HepG2 (cell line): Measurements from ENCODE around the gene SCFD2. TPM values are rescaled to one million over a fixed set of nuclear protein-coding genes. Genes with fewer than 3 reads are reported as not detected.
A peak's percentile ranks its signal among the peaks of the same experiment; 100 is the strongest.

Experiments
- ELF3 ChIP-seq: IDR thresholded peaks from 2 replicates; pipeline ENCODE4 v1.6.1; 2016; ENCODE audit warnings: missing genetic modification reagents, missing compliant biosample characterization
- ETV5 ChIP-seq: IDR thresholded peaks from 2 replicates; pipeline ENCODE4 v1.6.1; 2018; ENCODE audit warnings: missing biosample characterization, missing genetic modification reagents, inconsistent platforms, borderline replicate concordance
- FOXK1 ChIP-seq: sonication (generic); formaldehyde crosslinking; IDR thresholded peaks from 2 replicates; pipeline ENCODE4 v1.4.0; 2020; ENCODE audit warnings: low read depth, missing genetic modification reagents, borderline replicate concordance
- FOXO1 ChIP-seq: sonication (generic); formaldehyde crosslinking; IDR thresholded peaks from 2 replicates; pipeline ENCODE4 v1.4.0; 2020; ENCODE audit warnings: missing genetic modification reagents
- HMG20A ChIP-seq: IDR thresholded peaks from 2 replicates; pipeline ENCODE4 v1.6.1; 2016; ENCODE audit warnings: borderline replicate concordance
- HNF4A ChIP-seq: sonication (generic); formaldehyde crosslinking; IDR thresholded peaks from 2 replicates; pipeline ENCODE4 v1.4.0; 2020; ENCODE audit warnings: missing genetic modification reagents
- IRF2 ChIP-seq: IDR thresholded peaks from 2 replicates; pipeline ENCODE4 v1.6.1; 2018; ENCODE audit warnings: missing genetic modification reagents, missing compliant biosample characterization
- KAT2B ChIP-seq: fragments of 150-350 bp; IDR thresholded peaks from 2 replicates; pipeline ENCODE4 v1.6.1; 2014; ENCODE audit warnings: low read depth, low read length, borderline replicate concordance
- NR2F1 ChIP-seq, 2 experiments: fragments of 450-650 bp in 1 of 2; formaldehyde crosslinking in 1 of 2; IDR thresholded peaks; 2 replicates each; pipeline versions ENCODE4 v1.5.0 to v1.6.1; 2016 to 2020; ENCODE audit warnings: mild to moderate bottlenecking in 1 of 2, missing compliant biosample characterization in 1 of 2, missing genetic modification reagents in 1 of 2, moderate library complexity in 1 of 2
- NR2F6 ChIP-seq, 2 experiments: IDR thresholded peaks; 2 replicates each; pipeline ENCODE4 v1.6.1; 2016; ENCODE audit warnings: antibody characterized with exemption in 1 of 2, mild to moderate bottlenecking in 1 of 2
- ONECUT2 ChIP-seq: sonication (generic); formaldehyde crosslinking; IDR thresholded peaks from 2 replicates; pipeline ENCODE4 v1.4.0; 2020; ENCODE audit warnings: missing genetic modification reagents
- PATZ1 ChIP-seq: sonication (generic); formaldehyde crosslinking; IDR thresholded peaks from 2 replicates; pipeline ENCODE4 v1.4.0; 2020; ENCODE audit warnings: missing genetic modification reagents
- RARA ChIP-seq: IDR thresholded peaks from 2 replicates; pipeline ENCODE4 v1.6.1; 2016; ENCODE audit warnings: missing genetic modification reagents, missing compliant biosample characterization
- SIX4 ChIP-seq: sonication (generic); formaldehyde crosslinking; IDR thresholded peaks from 2 replicates; pipeline ENCODE4 v1.4.0; 2020; ENCODE audit warnings: missing genetic modification reagents
- TEAD3 ChIP-seq: optimal IDR thresholded peaks from 2 replicates; pipeline ENCODE3; 2016; ENCODE audit warnings: borderline replicate concordance
- UBTF ChIP-seq: sonication (generic); formaldehyde crosslinking; IDR thresholded peaks from 2 replicates; pipeline ENCODE4 v1.4.0; 2020; ENCODE audit warnings: mild to moderate bottlenecking, missing genetic modification reagents
- ZBTB2 ChIP-seq: sonication (generic); formaldehyde crosslinking; IDR thresholded peaks from 2 replicates; pipeline ENCODE4 v1.8.0; 2022; ENCODE audit warnings: low read depth, missing genetic modification reagents
- ZBTB20 ChIP-seq: sonication (generic); formaldehyde crosslinking; IDR thresholded peaks from 2 replicates; pipeline ENCODE4 v1.8.1; 2023; ENCODE audit warnings: missing genetic modification reagents, low read depth, mild to moderate bottlenecking, borderline replicate concordance
- ZFP62 ChIP-seq: sonication (generic); formaldehyde crosslinking; IDR thresholded peaks from 2 replicates; pipeline ENCODE4 v1.4.0; 2020; ENCODE audit warnings: missing genetic modification reagents
- ZNF761 ChIP-seq: sonication (generic); formaldehyde crosslinking; conservative IDR thresholded peaks from 2 replicates; pipeline ENCODE4 v1.4.0; 2020; ENCODE audit warnings: mild to moderate bottlenecking, missing genetic modification reagents
- polyA plus RNA-seq, 8 experiments: library from polyadenylated mRNA; depleted of rRNA in 3 of 8; stranded (reverse) in 7 of 8; unstranded in 1 of 8; fragments of >200 nt; fragmentation: Illumina TruSeq in 4 of 8; extraction: Trizol in 4 of 8; gene quantifications; 2 replicates each; pipeline versions ENCODE4 v1.2.1 to v1.2.3, GENCODE V29; 2011 to 2016; ENCODE audit warnings: low read depth in 4 of 8, missing spikeins in 1 of 8, mixed read lengths in 1 of 8; ENCODE audit not compliant: insufficient read depth in 1 of 8
- total RNA-seq, 5 experiments: library from RNA; depleted of rRNA; stranded (reverse); fragments of >200 nt; fragmentation: Illumina TruSeq; extraction: Trizol; gene quantifications; 2 replicates each; pipeline ENCODE4 v1.2.3, GENCODE V29; 2016; ENCODE audit warnings: low read depth in 1 of 5
- TF ChIP-seq, protein P1 (sequence below): IDR thresholded peaks from 2 replicates; pipeline ENCODE4 v1.4.0; 2020; ENCODE audit warnings: mild to moderate bottlenecking, missing genetic modification reagents

SCFD2 gene
- total and polyA plus RNA-seq, 2 of the 13 experiments (the other 11 are each of a cell fraction or from before 2014, with no cell fraction given) = 4.6 to 15.6 TPM

- TF ChIP-seq UBTF (CRISPR knock-in tag) = no peak
- TF ChIP-seq NR2F1 (CRISPR knock-in tag; IDR thresholded peaks at IDR 0.05) = peak; percentile 80 to 87
- TF ChIP-seq, protein P1, sequence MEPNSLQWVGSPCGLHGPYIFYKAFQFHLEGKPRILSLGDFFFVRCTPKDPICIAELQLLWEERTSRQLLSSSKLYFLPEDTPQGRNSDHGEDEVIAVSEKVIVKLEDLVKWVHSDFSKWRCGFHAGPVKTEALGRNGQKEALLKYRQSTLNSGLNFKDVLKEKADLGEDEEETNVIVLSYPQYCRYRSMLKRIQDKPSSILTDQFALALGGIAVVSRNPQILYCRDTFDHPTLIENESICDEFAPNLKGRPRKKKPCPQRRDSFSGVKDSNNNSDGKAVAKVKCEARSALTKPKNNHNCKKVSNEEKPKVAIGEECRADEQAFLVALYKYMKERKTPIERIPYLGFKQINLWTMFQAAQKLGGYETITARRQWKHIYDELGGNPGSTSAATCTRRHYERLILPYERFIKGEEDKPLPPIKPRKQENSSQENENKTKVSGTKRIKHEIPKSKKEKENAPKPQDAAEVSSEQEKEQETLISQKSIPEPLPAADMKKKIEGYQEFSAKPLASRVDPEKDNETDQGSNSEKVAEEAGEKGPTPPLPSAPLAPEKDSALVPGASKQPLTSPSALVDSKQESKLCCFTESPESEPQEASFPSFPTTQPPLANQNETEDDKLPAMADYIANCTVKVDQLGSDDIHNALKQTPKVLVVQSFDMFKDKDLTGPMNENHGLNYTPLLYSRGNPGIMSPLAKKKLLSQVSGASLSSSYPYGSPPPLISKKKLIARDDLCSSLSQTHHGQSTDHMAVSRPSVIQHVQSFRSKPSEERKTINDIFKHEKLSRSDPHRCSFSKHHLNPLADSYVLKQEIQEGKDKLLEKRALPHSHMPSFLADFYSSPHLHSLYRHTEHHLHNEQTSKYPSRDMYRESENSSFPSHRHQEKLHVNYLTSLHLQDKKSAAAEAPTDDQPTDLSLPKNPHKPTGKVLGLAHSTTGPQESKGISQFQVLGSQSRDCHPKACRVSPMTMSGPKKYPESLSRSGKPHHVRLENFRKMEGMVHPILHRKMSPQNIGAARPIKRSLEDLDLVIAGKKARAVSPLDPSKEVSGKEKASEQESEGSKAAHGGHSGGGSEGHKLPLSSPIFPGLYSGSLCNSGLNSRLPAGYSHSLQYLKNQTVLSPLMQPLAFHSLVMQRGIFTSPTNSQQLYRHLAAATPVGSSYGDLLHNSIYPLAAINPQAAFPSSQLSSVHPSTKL (CRISPR knock-in tag) = peak; percentile 89
- TF ChIP-seq ELF3 = 0 out of 2 replicates have a peak, but pooled peaks have one; percentile 30
- peak; percentile 75; the same call in 1 of the 2 replicates for TF ChIP-seq FOXK1 (CRISPR knock-in tag)
- TF ChIP-seq TEAD3 (CRISPR knock-in tag) = peak; percentile 80
- peak; percentile 70; the same call in 1 of the 2 replicates for TF ChIP-seq ZBTB20
- peak; percentile 97 for TF ChIP-seq ONECUT2 (CRISPR knock-in tag)
- peak; percentile 60; the same call in 1 of the 2 replicates for TF ChIP-seq KAT2B
- no peak for TF ChIP-seq ZBTB2 (CRISPR knock-in tag)
- TF ChIP-seq HNF4A (CRISPR knock-in tag) = peak; percentile 70
- TF ChIP-seq RARA (CRISPR knock-in tag) = peak; percentile 85
- peak; percentile 85 for TF ChIP-seq NR2F6 (IDR thresholded peaks at IDR 0.05)
- TF ChIP-seq NR2F6 (CRISPR knock-in tag; IDR thresholded peaks at IDR 0.05) = peak; percentile 86
- TF ChIP-seq SIX4 (CRISPR knock-in tag) = 0 out of 2 replicates have a peak, but pooled peaks have one; percentile 29
- TF ChIP-seq HMG20A (CRISPR knock-in tag) = peak; percentile 87
- TF ChIP-seq IRF2 = peak; percentile 40; the same call in 1 of the 2 replicates
- peak; percentile 80 for TF ChIP-seq PATZ1 (CRISPR knock-in tag)
- TF ChIP-seq ETV5 (CRISPR knock-in tag) = peak; percentile 44; the same call in 1 of the 2 replicates
- TF ChIP-seq ZNF761 (CRISPR knock-in tag) = no peak
- peak; percentile 55; the same call in 1 of the 2 replicates for TF ChIP-seq FOXO1 (CRISPR knock-in tag)
- TF ChIP-seq ZFP62 (CRISPR knock-in tag) = no peak
Measured at GRCh38 chr4:52935317-52935716, 430.5 kb downstream of the SCFD2 start (continued).
